ENCODE results near the gene EPB41L4B.

DNA sequence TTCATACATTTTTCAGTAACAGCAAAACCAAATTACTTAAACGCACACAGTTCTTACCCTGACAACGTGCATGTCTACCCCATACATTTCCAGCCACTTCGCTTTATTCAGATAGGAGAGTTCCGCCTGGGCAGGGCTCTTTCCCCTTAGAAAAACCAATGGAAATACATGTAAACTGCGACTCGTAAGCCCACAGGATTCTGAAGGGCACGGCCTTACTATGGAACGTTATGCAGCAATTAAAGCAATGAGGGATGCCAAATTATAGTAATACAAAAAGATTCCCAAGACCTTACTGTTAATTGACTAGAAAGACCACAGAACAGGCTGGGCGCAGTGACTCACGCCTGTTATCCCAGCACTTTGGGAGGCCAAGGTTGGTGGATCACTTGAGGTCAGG, 64.5 kb downstream of the EPB41L4B start:
- TF ChIP-seq, protein P1, sequence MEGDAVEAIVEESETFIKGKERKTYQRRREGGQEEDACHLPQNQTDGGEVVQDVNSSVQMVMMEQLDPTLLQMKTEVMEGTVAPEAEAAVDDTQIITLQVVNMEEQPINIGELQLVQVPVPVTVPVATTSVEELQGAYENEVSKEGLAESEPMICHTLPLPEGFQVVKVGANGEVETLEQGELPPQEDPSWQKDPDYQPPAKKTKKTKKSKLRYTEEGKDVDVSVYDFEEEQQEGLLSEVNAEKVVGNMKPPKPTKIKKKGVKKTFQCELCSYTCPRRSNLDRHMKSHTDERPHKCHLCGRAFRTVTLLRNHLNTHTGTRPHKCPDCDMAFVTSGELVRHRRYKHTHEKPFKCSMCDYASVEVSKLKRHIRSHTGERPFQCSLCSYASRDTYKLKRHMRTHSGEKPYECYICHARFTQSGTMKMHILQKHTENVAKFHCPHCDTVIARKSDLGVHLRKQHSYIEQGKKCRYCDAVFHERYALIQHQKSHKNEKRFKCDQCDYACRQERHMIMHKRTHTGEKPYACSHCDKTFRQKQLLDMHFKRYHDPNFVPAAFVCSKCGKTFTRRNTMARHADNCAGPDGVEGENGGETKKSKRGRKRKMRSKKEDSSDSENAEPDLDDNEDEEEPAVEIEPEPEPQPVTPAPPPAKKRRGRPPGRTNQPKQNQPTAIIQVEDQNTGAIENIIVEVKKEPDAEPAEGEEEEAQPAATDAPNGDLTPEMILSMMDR (IDR thresholded peaks at IDR 0.05) = no peak
- no peak for TF ChIP-seq POLR2A (IDR thresholded peaks at IDR 0.05)
